OCI-LY3 (cell line): ENCODE data around the gene CUX1.
A peak's percentile ranks its signal among the peaks of the same experiment; 100 is the strongest.

Experiments
- H2AFZ ChIP-seq: fragments of 200-600, 300-600 bp; shearing (Covaris generic); 2 replicates; pipeline ENCODE4 v1.6.0; 2014; ENCODE audit warnings: antibody characterized with exemption, low read depth, low read length
- H3K27ac ChIP-seq: fragments of 200-600, 300-600 bp; sonication (generic); 2 replicates; pipeline ENCODE4 v1.5.1; 2014; ENCODE audit warnings: mild to moderate bottlenecking, low read length, moderate library complexity, mixed read lengths
- H3K27me3 ChIP-seq: fragments of 200-600, 300-600 bp; sonication (generic); 2 replicates; pipeline ENCODE4 v1.6.1; 2014; ENCODE audit warnings: low read depth, low read length, mixed read lengths
- H3K36me3 ChIP-seq: fragments of 200-600, 300-600 bp; sonication (generic); replicated peaks from 2 replicates; pipeline ENCODE3; 2014; ENCODE audit warnings: low read depth, low read length, mixed read lengths
- H3K4me1 ChIP-seq: fragments of 300-600, 200-600 bp; sonication (generic); 2 replicates; pipeline ENCODE4 v1.6.1; 2014; ENCODE audit warnings: low read length, mixed read lengths
- H3K4me2 ChIP-seq: fragments of 200-600, 300-600 bp; sonication (generic); 2 replicates; pipeline ENCODE4 v1.6.1; 2014; ENCODE audit warnings: low read length, mixed read lengths
- H3K4me3 ChIP-seq: fragments of 300-600, 200-600 bp; sonication (generic); 2 replicates; pipeline ENCODE4 v1.5.1; 2014; ENCODE audit warnings: antibody characterized with exemption, mild to moderate bottlenecking, low read length, moderate library complexity
- H3K79me2 ChIP-seq: fragments of 300-600, 200-600 bp; shearing (Covaris generic); 2 replicates; pipeline ENCODE4 v1.6.1; 2014; ENCODE audit warnings: mild to moderate bottlenecking, low read length, mixed read lengths
- H3K9ac ChIP-seq: fragments of 300-600, 200-600 bp; shearing (Covaris generic); 2 replicates; pipeline ENCODE4 v1.6.0; 2014; ENCODE audit warnings: mild to moderate bottlenecking, low read length, moderate library complexity
- H3K9me3 ChIP-seq: fragments of 200-600, 300-600 bp; shearing (Covaris generic); 2 replicates; pipeline ENCODE4 v1.6.1; 2014; ENCODE audit warnings: low read length, mixed read lengths; ENCODE audit not compliant: insufficient read depth
- H4K20me1 ChIP-seq: fragments of 200-600, 300-600 bp; sonication (generic); 2 replicates; pipeline ENCODE4 v1.6.1; 2016; ENCODE audit warnings: low read length, mixed read lengths; ENCODE audit not compliant: insufficient read depth
- CTCF ChIP-seq: fragments of 200-600, 300-600 bp; sonication (generic); IDR thresholded peaks from 2 replicates; pipeline ENCODE4 v1.5.1; 2014; ENCODE audit warnings: antibody characterized with exemption, low read length, low read depth
- EZH2phosphoT487 ChIP-seq: fragments of 200-600 bp; shearing (Covaris generic); IDR thresholded peaks from 2 replicates; pipeline ENCODE4 v1.6.1; 2018; ENCODE audit warnings: antibody characterized with exemption, mixed run types, low read depth

Gene CUX1

DNA sequence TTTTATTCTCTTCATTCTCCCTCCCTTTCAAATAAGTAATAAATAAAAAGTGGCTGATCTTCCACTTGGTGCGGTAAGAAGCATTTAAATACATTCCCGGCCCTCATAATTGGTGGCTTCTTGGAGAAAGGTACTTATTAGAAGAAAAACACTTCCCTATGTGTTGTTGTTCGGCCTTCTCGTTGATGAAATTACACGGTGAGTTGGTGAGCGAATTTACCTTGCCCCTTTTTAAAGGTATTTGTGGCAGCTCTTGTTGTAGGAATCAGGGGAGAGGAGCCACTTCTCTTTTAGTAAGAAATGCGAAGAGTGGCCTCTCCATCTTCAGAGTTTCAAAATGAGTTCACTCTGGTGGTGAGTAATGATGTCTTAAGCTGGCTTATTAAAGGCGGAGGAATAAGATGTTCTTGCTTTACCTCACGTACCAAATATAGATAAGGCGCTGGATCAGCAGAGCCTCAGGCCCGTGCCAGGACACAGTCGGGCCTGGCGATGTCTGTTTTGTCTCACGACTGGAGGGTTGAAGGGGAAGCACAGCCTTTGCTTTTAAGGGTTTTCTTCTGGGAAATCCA is 135.9 kb downstream of the CUX1 start:
- Histone ChIP-seq H3K79me2 (peaks cover 43% of the 10 kb centered on the region), H3K9ac (peak overlapping the region; percentile 34; the same call in 1 of the 2 replicates), H3K9me3 (no peaks in the 10 kb centered on the region), H3K27me3 (no peaks in the 10 kb centered on the region), H3K4me2 (peak overlapping the region; percentile 85), H3K4me3 (peak overlapping the region; percentile 63), H3K36me3 (peaks cover 5% of the 10 kb centered on the region), H2AFZ (no peak overlapping the region), H3K4me1 (peaks cover 59% of the 10 kb centered on the region), H4K20me1 (peaks cover 17% of the 10 kb centered on the region; the same call in 1 of the 2 replicates), H3K27ac (peak overlapping the region; percentile 70)
- no peak for TF ChIP-seq CTCF
- no peak for TF ChIP-seq EZH2phosphoT487

DNA sequence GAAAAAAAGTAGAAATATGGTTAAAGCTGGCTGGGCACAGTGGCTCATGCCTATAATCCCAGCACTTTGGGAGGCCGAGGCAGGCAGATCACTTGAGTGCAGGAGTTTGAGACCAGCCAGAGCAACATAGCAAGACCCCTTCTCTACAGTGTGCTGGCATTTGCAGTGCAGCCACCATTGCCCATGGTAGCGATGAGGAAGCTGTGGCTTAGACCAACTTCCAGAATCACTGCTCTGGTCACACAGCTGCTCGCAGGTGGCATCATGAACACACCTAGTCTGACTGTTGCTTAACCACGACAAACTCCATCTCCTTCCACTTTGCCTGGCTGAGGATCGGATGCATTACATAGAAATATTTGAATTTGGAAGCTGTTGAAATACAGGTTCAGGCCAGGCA is 137.1 kb downstream of the CUX1 start:
- H3K9ac ChIP-seq = no peak overlapping the region
- peaks cover 49% of the 10 kb centered on the region for H3K79me2 ChIP-seq
- no peaks in the 10 kb centered on the region for H3K27me3 ChIP-seq
- H3K36me3 ChIP-seq = peaks cover 5% of the 10 kb centered on the region
- peak overlapping the region; percentile 56; the same call in 1 of the 2 replicates for H3K4me3 ChIP-seq
- no peak overlapping the region for H2AFZ ChIP-seq
- H3K4me2 ChIP-seq = peak overlapping the region; percentile 85
- peaks cover 62% of the 10 kb centered on the region for H3K4me1 ChIP-seq
- no peak for TF ChIP-seq CTCF
- no peak for TF ChIP-seq EZH2phosphoT487
- H4K20me1 ChIP-seq = peaks cover 22% of the 10 kb centered on the region; the same call in 1 of the 2 replicates
- H3K9me3 ChIP-seq = no peaks in the 10 kb centered on the region
- no peak overlapping the region for H3K27ac ChIP-seq

DNA sequence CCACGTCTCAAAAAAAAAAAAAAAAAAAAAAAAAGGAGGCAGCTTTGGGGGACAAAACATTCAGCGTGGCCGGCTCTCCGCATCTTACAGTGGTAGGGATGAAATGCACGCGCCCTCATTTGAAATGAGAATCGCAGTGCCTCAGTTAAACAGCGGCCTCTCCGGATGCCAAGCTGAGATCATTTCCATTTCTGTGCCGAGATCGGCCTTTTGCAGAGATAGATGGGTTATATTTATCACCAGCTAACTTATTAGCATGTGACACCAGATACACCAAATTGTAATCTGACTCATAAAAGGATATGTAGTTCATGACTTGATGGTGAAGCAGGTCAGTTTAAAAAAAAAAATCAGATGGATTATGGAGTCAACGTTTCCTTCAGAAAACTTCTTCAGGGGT is 138.7 kb downstream of the CUX1 start:
- Histone ChIP-seq H3K4me3 (peak overlapping the region; percentile 56), H3K9ac (peak overlapping the region; percentile 52; the same call in 1 of the 2 replicates), H3K9me3 (no peaks in the 10 kb centered on the region), H3K27me3 (no peaks in the 10 kb centered on the region), H4K20me1 (peaks cover 38% of the 10 kb centered on the region), H3K36me3 (peaks cover 2% of the 10 kb centered on the region), H2AFZ (no peak overlapping the region), H3K4me1 (peaks cover 62% of the 10 kb centered on the region), H3K27ac (peak overlapping the region; percentile 48), H3K4me2 (peak overlapping the region; percentile 85), H3K79me2 (peaks cover 61% of the 10 kb centered on the region)
- TF ChIP-seq EZH2phosphoT487 (no peak), CTCF (no peak)

DNA sequence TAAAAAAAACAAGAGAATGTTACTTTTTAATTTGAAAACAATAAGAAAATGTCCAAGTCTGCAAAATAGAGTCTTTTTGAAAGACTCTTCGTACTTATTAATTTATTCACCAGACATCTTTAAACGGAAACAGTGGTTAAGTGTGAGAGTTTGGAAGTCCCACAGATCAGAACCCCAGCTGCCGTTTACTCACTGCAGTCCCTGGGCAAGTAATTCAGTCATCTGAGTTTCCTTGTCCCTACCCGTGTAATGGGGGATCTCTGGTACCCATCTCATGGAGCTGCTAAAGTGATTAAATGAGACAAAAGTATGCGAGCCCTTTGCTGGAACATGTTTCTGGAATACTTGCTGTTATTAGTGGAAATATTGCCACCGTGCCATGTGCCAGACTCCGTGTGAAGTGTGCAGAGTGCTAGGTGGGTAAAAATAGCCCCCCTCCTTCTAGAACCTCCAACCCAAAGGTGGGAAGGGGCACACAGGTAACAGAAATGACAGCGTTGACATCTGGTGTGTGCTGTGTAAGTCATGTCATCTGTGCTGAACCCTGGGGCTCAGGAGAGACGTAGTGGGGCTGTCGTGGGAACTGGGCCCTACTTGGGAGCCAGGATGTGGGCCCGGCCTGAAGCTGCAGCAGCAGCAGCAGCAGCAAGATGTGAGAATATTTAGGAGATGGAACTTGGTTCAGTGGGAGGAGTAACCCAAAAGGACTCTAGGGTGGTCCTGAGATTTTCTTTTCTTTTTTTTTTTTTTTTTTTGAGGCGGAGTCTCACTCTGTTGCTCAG is 140.5 kb downstream of the CUX1 start:
- H3K4me3 ChIP-seq = peak overlapping the region; percentile 41
- H4K20me1 ChIP-seq = peaks cover 52% of the 10 kb centered on the region
- peak overlapping the region; percentile 57 for H3K4me2 ChIP-seq
- no peaks in the 10 kb centered on the region for H3K36me3 ChIP-seq
- no peak overlapping the region for H2AFZ ChIP-seq
- H3K79me2 ChIP-seq = peaks cover 54% of the 10 kb centered on the region
- H3K27me3 ChIP-seq = no peaks in the 10 kb centered on the region
- peak overlapping the region; percentile 25; the same call in 1 of the 2 replicates for H3K27ac ChIP-seq
- peak overlapping the region; percentile 6; the same call in 1 of the 2 replicates for H3K9ac ChIP-seq
- H3K4me1 ChIP-seq = peaks cover 56% of the 10 kb centered on the region
- TF ChIP-seq EZH2phosphoT487 (no peak), CTCF (no peak)
- no peaks in the 10 kb centered on the region for H3K9me3 ChIP-seq
